HG03442 (cell line): ENCODE results near the gene REEP6.
"Not testable (repeated sequence)": the region's sequence is repeated elsewhere in the genome, so short reads cannot be mapped to it uniquely, and the experiment has no call there.

Source experiments
- ATAC-seq: cut with Tn5 transposase; IDR thresholded peaks from one replicate; pipeline ENCODE4 v1.9.1; 2021; ENCODE audit warnings: mild to moderate bottlenecking, moderate library complexity; ENCODE audit not compliant: unreplicated experiment

Gene REEP6

GRCh38 chr19:1505991-1506881 lies 15.3 kb downstream of the REEP6 start:
- ATAC-seq: no peak

GRCh38 chr19:1507192-1507660 lies 16.2 kb downstream of the REEP6 start:
- no peak for ATAC-seq

DNA sequence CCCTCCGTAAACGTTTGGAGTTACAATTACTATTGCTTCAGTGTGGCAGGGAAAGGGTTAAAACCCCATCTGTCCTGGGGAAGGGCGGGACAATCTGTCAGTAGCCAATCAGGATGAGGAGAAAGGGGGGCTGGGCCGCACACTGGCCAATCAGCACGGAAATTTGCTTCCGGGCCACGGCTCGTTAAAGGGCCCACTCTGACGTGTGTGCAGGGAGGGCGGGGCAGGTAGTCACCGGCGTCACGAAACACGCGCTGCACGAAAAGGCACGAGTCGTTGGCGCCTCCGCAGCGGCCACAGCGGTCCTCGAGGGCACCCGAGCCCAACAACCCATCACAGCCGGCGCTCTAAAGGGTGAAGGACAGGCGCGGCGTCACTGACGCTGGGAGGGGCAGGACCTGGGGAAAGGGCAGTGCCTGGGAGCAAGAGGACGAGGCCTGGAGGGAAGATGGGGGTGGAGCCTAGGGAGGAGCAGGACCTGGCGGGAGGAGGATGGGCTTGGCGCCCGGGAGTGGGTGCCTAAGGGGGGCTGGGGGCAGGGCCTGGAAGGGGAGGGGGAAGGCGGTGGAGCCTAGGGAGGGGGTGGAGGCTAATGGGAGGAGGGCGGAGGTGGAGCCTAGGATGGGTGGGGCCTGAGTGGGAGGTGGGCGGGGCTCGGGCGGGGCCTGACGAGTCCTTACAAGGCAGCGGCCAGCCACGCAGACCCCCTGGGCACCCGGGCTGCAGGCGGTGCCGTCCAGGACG lies 17.0 kb downstream of the REEP6 start:
- no peak for ATAC-seq

DNA sequence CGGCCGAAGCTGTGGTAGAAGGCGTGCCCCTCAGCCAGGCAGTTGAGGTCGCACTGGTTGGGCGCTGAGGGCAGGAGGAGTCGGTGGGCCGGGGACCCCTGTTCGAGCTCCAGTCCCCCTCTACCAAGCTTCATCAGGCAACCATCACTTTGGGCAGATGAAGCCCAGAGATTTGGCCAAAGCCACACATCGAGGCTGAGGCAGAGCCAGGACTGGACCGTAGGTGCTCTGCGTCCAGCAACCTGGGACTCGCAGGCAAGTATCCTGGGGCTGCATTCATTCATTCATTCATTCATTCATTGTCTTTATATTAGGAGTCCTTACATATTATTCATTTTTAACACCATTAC lies 17.5 kb downstream of the REEP6 start:
- ATAC-seq: no peak

GRCh38 chr19:1509602-1510441 lies 18.8 kb downstream of the REEP6 start:
- ATAC-seq: no peak

- no peak for ATAC-seq
Observed at GRCh38 chr19:1510442-1510806, 19.4 kb downstream of the REEP6 start.

DNA sequence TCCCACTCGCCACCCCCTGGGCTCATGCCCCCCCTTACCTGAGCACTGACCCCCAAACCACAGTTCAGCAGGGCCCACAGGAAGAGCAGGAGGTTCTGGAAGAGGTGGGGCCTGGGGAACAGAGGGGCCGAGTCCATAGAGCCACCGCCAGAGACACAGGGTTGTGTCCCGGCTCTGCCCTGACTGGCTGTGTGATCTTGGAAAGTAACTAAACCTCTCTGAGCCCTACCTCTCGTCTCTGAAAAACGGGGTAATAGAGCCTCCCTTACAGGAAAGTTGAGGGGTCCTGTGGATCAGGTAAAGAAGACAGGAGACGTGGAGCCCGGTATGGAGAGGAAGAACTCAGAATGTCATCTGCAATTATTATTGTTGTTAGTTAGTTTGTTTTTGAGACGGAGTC lies 19.8 kb downstream of the REEP6 start:
- no peak for ATAC-seq

GRCh38 chr19:1511318-1512317 lies 20.6 kb downstream of the REEP6 start:
- no peak for ATAC-seq

- no peak for ATAC-seq
Observed at GRCh38 chr19:1512671-1513498, 21.9 kb downstream of the REEP6 start, which contains the start of gene ADAMTSL5. ADAMTSL5 (minus strand) TSS chr19:1513019; CDS start chr19:1510943, 2,076 bp downstream.

- ATAC-seq: no peak
Observed at GRCh38 chr19:1513499-1514294, 22.7 kb downstream of the REEP6 start.

DNA sequence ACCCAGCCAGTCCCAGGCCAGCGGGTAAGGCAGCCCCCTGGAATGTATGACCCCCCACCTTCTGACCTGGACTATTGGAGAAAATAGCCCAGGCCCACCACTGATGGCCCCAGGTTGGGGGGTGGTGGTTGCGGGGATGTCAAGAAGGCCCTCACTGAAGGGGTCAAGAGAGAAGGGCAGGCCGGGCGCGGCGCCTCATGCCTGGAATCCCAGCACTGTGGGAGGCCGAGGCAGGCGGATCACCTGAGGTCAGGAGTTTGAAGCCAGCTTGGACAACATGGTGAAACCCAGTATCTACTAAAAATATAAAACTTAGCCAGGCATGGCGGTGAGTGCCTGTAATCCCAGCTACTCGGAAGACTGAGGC lies 23.3 kb downstream of the REEP6 start:
- ATAC-seq: no peak

- ATAC-seq: no peak
Observed at GRCh38 chr19:1514986-1515721, 24.2 kb downstream of the REEP6 start.

GRCh38 chr19:1516395-1516753 lies 25.4 kb downstream of the REEP6 start:
- ATAC-seq: no peak

- ATAC-seq: no peak
Observed at GRCh38 chr19:1518471-1518870, 27.5 kb downstream of the REEP6 start.

DNA sequence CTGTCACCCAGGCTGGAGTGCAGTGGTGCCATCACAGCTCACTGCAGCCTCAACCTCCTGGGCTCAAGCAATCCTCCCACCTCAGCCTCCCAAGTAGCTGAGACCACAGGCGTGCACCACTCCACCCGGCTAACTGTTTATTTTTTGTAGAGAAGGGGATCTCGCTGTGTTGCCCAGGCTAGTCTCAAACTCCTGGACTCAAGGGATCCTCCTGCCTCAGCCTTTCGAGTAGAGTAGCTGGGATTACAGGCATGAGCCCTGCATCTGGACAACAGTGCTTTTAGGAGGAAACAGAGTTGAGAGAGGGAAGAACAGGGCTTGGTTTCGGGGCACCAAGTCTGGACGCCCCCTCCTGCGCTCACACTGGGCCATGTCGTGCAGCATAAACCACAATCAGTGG lies 28.8 kb downstream of the REEP6 start:
- ATAC-seq: not testable (repeated sequence)

DNA sequence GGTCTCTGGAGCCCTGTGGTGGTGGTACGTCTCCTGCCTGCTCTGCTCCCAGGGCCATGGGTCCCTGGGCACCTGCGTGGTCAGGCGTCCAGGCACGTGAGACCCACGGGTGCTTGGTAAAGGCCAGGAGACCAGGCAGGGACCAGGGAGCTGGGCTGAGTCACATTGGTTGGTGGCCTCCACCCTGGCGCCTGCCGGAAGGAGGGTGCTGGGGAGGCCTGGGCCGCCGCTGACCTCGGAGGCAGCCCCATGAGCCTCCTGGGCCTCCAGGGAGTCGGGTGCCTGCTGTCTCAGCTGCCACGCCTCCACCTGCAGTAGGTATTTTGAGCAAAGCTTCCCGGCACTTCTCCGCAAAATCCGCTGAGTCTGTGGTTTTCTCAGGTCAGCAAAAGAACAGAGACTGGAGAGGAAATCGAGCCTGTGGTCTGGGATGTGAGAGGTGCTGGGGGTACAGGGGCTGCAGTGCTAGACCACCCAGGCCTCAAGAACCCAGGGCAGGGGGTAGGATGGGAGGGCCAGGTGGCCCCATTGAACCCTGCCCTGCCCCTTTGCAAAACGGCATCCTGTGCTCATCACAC lies 29.3 kb downstream of the REEP6 start:
- ATAC-seq: no peak

- no peak for ATAC-seq
Observed at GRCh38 chr19:1521636-1522035, 30.7 kb downstream of the REEP6 start.
